Right ventricle myocardium inferior (tissue), 1 donor: ENCODE measurements around the gene CD247. TPM values are rescaled to one million over a fixed set of nuclear protein-coding genes. Genes with fewer than 3 reads are reported as not detected.

ENCODE experiments used
- ATAC-seq: fragments of 200-7000 bp; cut with Tn5 transposase; one replicate; pipeline ENCODE4 v1.9.1; 2020; ENCODE audit warnings: mild to moderate bottlenecking, moderate library complexity
- DNase-seq: peaks from one replicate; pipeline ENCODE4 v3.0.0; 2021; ENCODE audit errors: missing footprints
- intact Hi-C: fragments of 100-400 bp; cut with DNase I; formaldehyde crosslinking; loops from one replicate; pipeline ENCODE4 v1.11.0; 2022
- total RNA-seq: library from RNA; stranded (reverse); fragmentation: NEBNext Ultra II Directional; extraction: Animal tissue kit (Norgen Biotek cat#: 25700); gene quantifications from one replicate; pipeline ENCODE4 v1.2.1, GENCODE V29; 2021
- donor health status: DM: no; HTN: yes; CAD: no; lungs with severe emphysema.

The CD247 gene
- total RNA-seq, 1 donor from 2014 or later = 0.92 TPM

- DNase-seq (peak; percentile 83), ATAC-seq (peak; percentile 91)
- intact Hi-C loops = loop anchor here (5.0 kb wide), 1 partner anchor 77 kb away; no protein-coding TSS in a partner anchor
These were observed 63.2 kb downstream of the CD247 start for GRCh38 chr1:167454894-167455785.

- no peak for DNase-seq
- intact Hi-C loops = no loop called here
These were observed 63.9 kb downstream of the CD247 start for GRCh38 chr1:167454304-167454893.

GRCh38 chr1:167453123-167453522, 65.2 kb downstream of the CD247 start:
- DNase-seq (no peak), ATAC-seq (no peak)
- intact Hi-C loops = no loop called here

More at GRCh38 chr1:167454304-167454893, 63.9 kb downstream of the CD247 start:
- no peak for ATAC-seq

- intact Hi-C loops = no loop called here
- no peak for ATAC-seq
These were observed 65.8 kb downstream of the CD247 start for GRCh38 chr1:167452483-167452882.

GRCh38 chr1:167450843-167451242, 67.5 kb downstream of the CD247 start:
- DNase-seq (peak; percentile 21), ATAC-seq (no peak)
- intact Hi-C loops = no loop called here

More at GRCh38 chr1:167452483-167452882, 65.8 kb downstream of the CD247 start:
- DNase-seq = peak; percentile 18

- intact Hi-C loops = no loop called here
- DNase-seq (peak; percentile 70), ATAC-seq (no peak)
These were observed 70.7 kb downstream of the CD247 start for GRCh38 chr1:167447521-167448136.

- ATAC-seq (no peak), DNase-seq (no peak)
- intact Hi-C loops = no loop called here
These were observed 71.4 kb downstream of the CD247 start for GRCh38 chr1:167446966-167447365.

GRCh38 chr1:167443757-167444156, 74.6 kb downstream of the CD247 start:
- intact Hi-C loops = loop anchor here (2.0 kb wide), 1 partner anchor 175 kb away; no protein-coding TSS in a partner anchor
- no peak for DNase-seq
- no peak for ATAC-seq

- intact Hi-C loops = no loop called here
- DNase-seq (peak; percentile 17), ATAC-seq (no peak)
These were observed 75.3 kb downstream of the CD247 start for GRCh38 chr1:167442854-167443565.

- ATAC-seq (peak; percentile 94), DNase-seq (peak; percentile 94)
- intact Hi-C loops = no loop called here
These were observed 76.0 kb downstream of the CD247 start for GRCh38 chr1:167442142-167442848.

- ATAC-seq = no peak
- intact Hi-C loops = loop anchor here (2.0 kb wide), 1 partner anchor 374 kb away; no protein-coding TSS in a partner anchor
These were observed 77.1 kb downstream of the CD247 start for GRCh38 chr1:167441222-167441621.

GRCh38 chr1:167440776-167441175, 77.6 kb downstream of the CD247 start:
- intact Hi-C loops = loop anchor here (2.0 kb wide), 1 partner anchor 374 kb away; no protein-coding TSS in a partner anchor
- DNase-seq (peak; percentile 46), ATAC-seq (no peak)

More at GRCh38 chr1:167441222-167441621, 77.1 kb downstream of the CD247 start:
- DNase-seq = peak; percentile 9

GRCh38 chr1:167440345-167440744, 78.0 kb downstream of the CD247 start:
- ATAC-seq (no peak), DNase-seq (no peak)
- intact Hi-C loops = loop anchor here (2.0 kb wide), 1 partner anchor 374 kb away; no protein-coding TSS in a partner anchor

GRCh38 chr1:167439301-167439988, 78.9 kb downstream of the CD247 start:
- intact Hi-C loops = no loop called here
- DNase-seq (peak; percentile 79), ATAC-seq (no peak)

GRCh38 chr1:167438171-167439138, 79.9 kb downstream of the CD247 start:
- ATAC-seq = no peak
- intact Hi-C loops = no loop called here
- peak; percentile 46 for DNase-seq

- intact Hi-C loops = no loop called here
- DNase-seq (peak; percentile 59), ATAC-seq (no peak)
These were observed 82.8 kb downstream of the CD247 start for GRCh38 chr1:167435484-167435883.
